ENCODE data around the gene SLC25A25. TPM values are rescaled to one million over a fixed set of nuclear protein-coding genes. Genes with fewer than 3 reads are reported as not detected.

SLC25A25 gene
- total RNA-seq, 4 donors from 2014 or later, result 21.9 to 42.0 (median 30.8) TPM

DNA sequence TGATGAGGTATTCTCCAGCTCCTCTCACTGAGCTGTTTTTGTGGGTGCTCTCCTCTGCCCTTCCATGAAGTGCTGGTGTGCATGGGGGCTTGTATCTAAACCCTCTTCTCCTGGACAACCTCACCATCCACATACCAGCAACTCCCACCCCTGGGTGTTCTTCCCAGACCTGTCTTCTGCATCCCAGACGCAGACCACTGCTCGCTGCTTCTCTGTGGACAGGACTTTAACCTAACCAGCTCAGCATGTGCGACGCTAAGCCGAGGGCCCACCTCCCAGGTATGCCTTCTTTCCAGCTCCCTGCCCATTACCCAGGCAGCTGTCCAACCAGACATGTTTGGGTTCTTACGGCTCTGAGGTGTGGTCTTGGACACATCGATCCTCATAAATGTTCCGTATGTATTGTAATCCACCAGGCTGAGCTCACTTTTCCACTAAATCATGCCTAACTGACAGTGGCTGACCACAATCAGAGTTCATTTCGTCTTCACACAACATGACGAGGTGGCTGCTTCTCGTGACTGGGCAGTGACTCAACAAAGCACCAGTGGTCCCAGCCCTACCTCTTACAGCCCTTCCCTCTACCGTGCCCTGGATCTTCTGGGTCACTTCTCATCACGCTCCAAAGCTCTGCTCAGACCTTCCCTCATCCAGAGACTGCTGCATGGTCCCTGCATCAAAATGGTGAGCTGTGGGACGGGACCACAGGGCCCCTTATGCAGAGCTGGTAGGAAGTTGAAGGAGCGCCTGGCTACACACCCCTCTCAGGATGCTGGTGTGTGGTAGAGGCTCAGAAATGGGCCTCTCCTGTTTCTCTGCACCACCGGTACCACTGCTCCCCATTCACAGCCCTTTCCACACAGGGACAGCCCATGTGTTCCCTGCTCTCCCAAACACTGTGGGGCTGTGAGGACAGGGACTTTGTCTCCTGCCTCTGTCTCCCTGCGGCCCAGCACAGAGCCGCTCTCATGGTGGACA is 69.1 kb downstream of the SLC25A25 start:
- Histone ChIP-seq H3K36me3 (no peaks in the 10 kb centered on the region), H3K27me3 (no peaks in the 10 kb centered on the region), H3K4me3 (replicated peaks in 1 of 3) (no peak overlapping the region), H3K4me1 (no peaks in the 10 kb centered on the region), H3K27ac (no peak overlapping the region), H3K9me3 (no peaks in the 10 kb centered on the region)
- intact Hi-C loops (cut with DNase I), result no loop called here
- 89 to 94% methylated on average over 18 of the region's 18 CpGs for WGBS, 2 donors
- no peak for DNase-seq
- TF ChIP-seq, protein P1, sequence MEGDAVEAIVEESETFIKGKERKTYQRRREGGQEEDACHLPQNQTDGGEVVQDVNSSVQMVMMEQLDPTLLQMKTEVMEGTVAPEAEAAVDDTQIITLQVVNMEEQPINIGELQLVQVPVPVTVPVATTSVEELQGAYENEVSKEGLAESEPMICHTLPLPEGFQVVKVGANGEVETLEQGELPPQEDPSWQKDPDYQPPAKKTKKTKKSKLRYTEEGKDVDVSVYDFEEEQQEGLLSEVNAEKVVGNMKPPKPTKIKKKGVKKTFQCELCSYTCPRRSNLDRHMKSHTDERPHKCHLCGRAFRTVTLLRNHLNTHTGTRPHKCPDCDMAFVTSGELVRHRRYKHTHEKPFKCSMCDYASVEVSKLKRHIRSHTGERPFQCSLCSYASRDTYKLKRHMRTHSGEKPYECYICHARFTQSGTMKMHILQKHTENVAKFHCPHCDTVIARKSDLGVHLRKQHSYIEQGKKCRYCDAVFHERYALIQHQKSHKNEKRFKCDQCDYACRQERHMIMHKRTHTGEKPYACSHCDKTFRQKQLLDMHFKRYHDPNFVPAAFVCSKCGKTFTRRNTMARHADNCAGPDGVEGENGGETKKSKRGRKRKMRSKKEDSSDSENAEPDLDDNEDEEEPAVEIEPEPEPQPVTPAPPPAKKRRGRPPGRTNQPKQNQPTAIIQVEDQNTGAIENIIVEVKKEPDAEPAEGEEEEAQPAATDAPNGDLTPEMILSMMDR (IDR thresholded peaks at IDR 0.05), result no peak
- TF ChIP-seq POLR2A (IDR thresholded peaks at IDR 0.05), result no peak

DNA sequence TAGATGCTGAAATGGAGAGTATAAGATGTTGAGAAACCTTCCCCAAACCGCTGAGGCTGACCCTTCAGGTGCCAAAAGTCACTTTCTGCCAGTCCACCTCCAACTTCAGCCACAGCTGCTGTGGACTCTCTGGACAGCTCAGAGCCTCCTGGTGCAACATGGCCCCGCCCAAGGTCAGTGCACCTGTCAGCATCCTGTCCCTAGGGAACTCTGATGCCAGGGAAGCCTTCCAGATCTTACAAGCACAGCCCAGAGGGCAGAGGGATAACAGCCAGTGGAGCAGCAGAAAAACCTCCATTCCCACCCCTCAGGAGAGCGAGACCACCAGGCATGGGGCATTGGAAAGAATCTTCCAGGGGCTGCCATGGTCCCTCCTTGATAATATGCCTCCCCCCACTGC is 70.0 kb downstream of the SLC25A25 start:
- H3K4me1 ChIP-seq, result no peaks in the 10 kb centered on the region
- TF ChIP-seq, protein P1 (IDR thresholded peaks at IDR 0.05), result no peak
- no peak for TF ChIP-seq POLR2A (IDR thresholded peaks at IDR 0.05)
- no peaks in the 10 kb centered on the region for H3K36me3 ChIP-seq
- H3K9me3 ChIP-seq, result no peaks in the 10 kb centered on the region
- H3K4me3 ChIP-seq (replicated peaks in 1 of 3), result no peak overlapping the region
- DNase-seq, result no peak
- intact Hi-C loops (cut with DNase I), result no loop called here
- no peak overlapping the region for H3K27ac ChIP-seq
- WGBS, 2 donors, result 85% methylated on average over 3 of the region's 3 CpGs; no CpG with 5 or more reads in 1 of the 2 donors
- H3K27me3 ChIP-seq, result no peaks in the 10 kb centered on the region

DNA sequence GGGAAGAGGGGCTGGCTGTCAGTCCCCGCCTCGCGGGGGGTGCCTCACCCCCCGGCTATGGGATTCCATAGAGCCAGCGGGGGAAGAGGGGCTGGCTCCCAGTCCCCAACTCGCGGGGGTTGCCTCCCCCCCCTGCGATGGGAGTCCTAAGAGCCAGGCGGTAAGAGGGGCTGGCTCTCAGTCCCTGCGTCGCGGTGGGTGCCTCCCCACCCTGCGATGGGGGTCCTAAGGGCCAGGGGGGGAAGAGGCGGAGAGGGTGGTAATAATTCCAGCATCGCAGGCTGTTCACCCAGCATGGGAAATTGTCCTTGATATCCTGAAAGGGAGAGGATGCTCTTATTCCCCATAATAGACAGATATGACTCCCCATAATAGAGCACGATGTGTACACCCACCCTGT is 71.6 kb downstream of the SLC25A25 start:
- 94 to 96% methylated on average over 2 to 7 of the region's 16 CpGs for WGBS, 2 donors
- Histone ChIP-seq H3K4me1 (no peaks in the 10 kb centered on the region), H3K4me3 (replicated peaks in 1 of 3) (no peak overlapping the region), H3K27ac (no peak overlapping the region), H3K9me3 (no peaks in the 10 kb centered on the region), H3K36me3 (no peaks in the 10 kb centered on the region), H3K27me3 (no peaks in the 10 kb centered on the region)
- intact Hi-C loops (cut with DNase I), result no loop called here
- DNase-seq, result no peak
- no peak for TF ChIP-seq POLR2A (IDR thresholded peaks at IDR 0.05)

DNA sequence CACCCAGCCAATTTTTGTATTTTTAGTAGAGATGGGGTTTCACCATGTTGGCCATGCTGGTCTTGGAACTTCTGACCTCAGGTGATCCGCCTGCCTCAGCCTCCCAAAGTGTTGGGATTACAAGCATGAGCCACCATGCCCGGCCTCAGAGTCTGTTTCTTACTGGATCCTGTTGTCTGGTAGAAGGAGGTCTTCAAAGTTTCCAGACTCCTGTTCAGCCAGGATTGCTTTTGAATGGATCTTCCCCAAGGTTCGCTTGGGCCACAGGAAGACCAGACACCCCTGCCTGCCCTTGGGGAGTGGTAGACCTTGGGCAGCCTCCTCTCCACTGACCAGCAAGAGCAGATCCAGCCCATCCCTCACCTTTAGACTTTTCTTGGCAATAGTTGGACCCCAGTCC is 73.6 kb downstream of the SLC25A25 start:
- TF ChIP-seq, protein P1 (IDR thresholded peaks at IDR 0.05), result no peak
- no peak for TF ChIP-seq POLR2A (IDR thresholded peaks at IDR 0.05)
- intact Hi-C loops (cut with DNase I), result no loop called here
- H3K27me3 ChIP-seq, result no peaks in the 10 kb centered on the region
- no peaks in the 10 kb centered on the region for H3K36me3 ChIP-seq
- no peak overlapping the region for H3K27ac ChIP-seq
- DNase-seq, result no peak
- no peak overlapping the region for H3K4me3 ChIP-seq (replicated peaks in 1 of 3)
- peaks cover 7 to 14% of the 10 kb centered on the region in 2 donors for H3K4me1 ChIP-seq
- WGBS, 2 donors, result 95 to 96% methylated on average over 3 of the region's 3 CpGs
- H3K9me3 ChIP-seq, result no peaks in the 10 kb centered on the region

DNA sequence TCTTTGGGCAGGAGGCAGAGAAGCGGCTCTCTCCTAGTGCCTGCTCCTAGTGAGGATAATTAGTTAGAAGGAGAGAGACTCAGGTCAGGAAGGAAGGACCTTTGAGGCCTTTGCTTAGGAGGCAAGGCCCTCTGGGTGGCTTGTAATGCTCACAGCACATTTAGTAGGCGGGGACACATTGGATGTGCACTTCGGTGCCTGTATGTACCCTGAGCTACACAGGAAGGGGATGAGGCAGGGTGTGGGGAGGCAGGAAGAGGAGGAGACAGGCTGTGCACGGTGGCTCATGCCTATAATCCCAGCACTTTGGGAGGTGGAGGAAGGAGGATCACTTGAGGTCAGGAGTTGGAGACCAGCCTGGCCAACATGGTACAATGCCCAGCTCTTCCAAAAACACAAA is 74.0 kb downstream of the SLC25A25 start:
- H3K36me3 ChIP-seq, result no peaks in the 10 kb centered on the region
- no peak overlapping the region for H3K27ac ChIP-seq
- no peak for TF ChIP-seq POLR2A (IDR thresholded peaks at IDR 0.05)
- TF ChIP-seq, protein P1 (IDR thresholded peaks at IDR 0.05), result no peak
- no peaks in the 10 kb centered on the region for H3K9me3 ChIP-seq
- no peak overlapping the region for H3K4me3 ChIP-seq (replicated peaks in 1 of 3)
- no peak for DNase-seq
- 63 to 70% methylated on average over 4 of the region's 4 CpGs for WGBS, 2 donors
- intact Hi-C loops (cut with DNase I), result no loop called here
- peaks cover 7 to 14% of the 10 kb centered on the region in 2 donors for H3K4me1 ChIP-seq
- H3K27me3 ChIP-seq, result no peaks in the 10 kb centered on the region
